SU-DHL-6 (cell line): ENCODE results near the gene GPR55.

Source experiments
- H2AFZ ChIP-seq: fragments of 200-600 bp; sonication (generic); 2 replicates; pipeline ENCODE4 v1.6.1; 2014; ENCODE audit warnings: low read depth, mild to moderate bottlenecking, moderate library complexity, mixed read lengths, antibody characterized with exemption, low read length; ENCODE audit not compliant: severe bottlenecking
- H3F3A ChIP-seq: fragments of 200-600 bp; shearing (Covaris generic); 2 replicates; pipeline ENCODE4 v1.6.0; 2016; ENCODE audit warnings: antibody characterized with exemption, mild to moderate bottlenecking; ENCODE audit not compliant: insufficient read depth
- H3K27ac ChIP-seq: fragments of 200-600 bp; sonication (generic); 2 replicates; pipeline ENCODE4 v1.5.1; 2016; ENCODE audit warnings: low read depth, mild to moderate bottlenecking, low read length, moderate library complexity, mixed read lengths
- H3K27me3 ChIP-seq: fragments of 200-600 bp; sonication (generic), shearing (Covaris generic); 2 replicates; pipeline ENCODE4 v1.6.0; 2014; ENCODE audit warnings: mild to moderate bottlenecking, low read length
- H3K36me3 ChIP-seq: fragments of 200-600 bp; sonication (generic); 2 replicates; pipeline ENCODE4 v1.6.1; 2014; ENCODE audit warnings: mild to moderate bottlenecking, low read length, mixed read lengths
- H3K4me2 ChIP-seq: fragments of 300-600, 200-600 bp; shearing (Covaris generic), sonication (generic); 2 replicates; pipeline ENCODE4 v1.6.0; 2014; ENCODE audit warnings: low read length, low read depth, mild to moderate bottlenecking; ENCODE audit not compliant: poor library complexity, severe bottlenecking
- H3K4me3 ChIP-seq: fragments of 200-600 bp; sonication (generic); 2 replicates; pipeline ENCODE4 v1.5.1; 2014; ENCODE audit warnings: antibody characterized with exemption, low read length, mild to moderate bottlenecking, mixed read lengths; ENCODE audit not compliant: insufficient read depth, poor library complexity, severe bottlenecking
- H3K79me2 ChIP-seq: fragments of 200-600 bp; sonication (generic); 2 replicates; pipeline ENCODE4 v1.6.1; 2014; ENCODE audit warnings: mild to moderate bottlenecking, low read length, moderate library complexity; ENCODE audit not compliant: insufficient read depth
- H3K9ac ChIP-seq: fragments of 200-600 bp; sonication (generic); 2 replicates; pipeline ENCODE4 v1.7.0; 2014; ENCODE audit warnings: mild to moderate bottlenecking, low read length
- H3K9me2 ChIP-seq: fragments of 200-600 bp; sonication (generic); replicated peaks from 2 replicates; pipeline ENCODE4 v1.6.1; 2014; ENCODE audit warnings: low read length; ENCODE audit not compliant: insufficient read depth
- H3K9me3 ChIP-seq: fragments of 200-600 bp; sonication (generic); 2 replicates; pipeline ENCODE4 v1.6.1; 2014; ENCODE audit warnings: low read length, mixed read lengths; ENCODE audit not compliant: insufficient read depth
- H4K20me1 ChIP-seq: fragments of 200-600 bp; sonication (generic); 2 replicates; pipeline ENCODE4 v1.6.1; 2014; ENCODE audit warnings: low read depth, mild to moderate bottlenecking, antibody characterized with exemption, low read length, moderate library complexity, mixed read lengths
- CTCF ChIP-seq: fragments of 200-600 bp; sonication (generic); IDR thresholded peaks from one replicate; pipeline ENCODE4 v1.5.1; 2017; ENCODE audit warnings: antibody characterized with exemption, mild to moderate bottlenecking, low read length, moderate library complexity; ENCODE audit not compliant: insufficient read depth, poor library complexity, severe bottlenecking
- EZH2phosphoT487 ChIP-seq: fragments of 200-600 bp; sonication (generic), shearing (Covaris generic); conservative IDR thresholded peaks from 2 replicates; pipeline ENCODE4 v1.6.1; 2018; ENCODE audit warnings: mild to moderate bottlenecking, antibody characterized with exemption, low read length, moderate library complexity, mixed read lengths

GPR55 gene

GRCh38 chr2:230861552-230862255, 63.3 kb downstream of the GPR55 start:
- H3F3A ChIP-seq: no peaks in the 10 kb centered on the region
- TF ChIP-seq EZH2phosphoT487: no peak
- TF ChIP-seq CTCF: no peak
- H4K20me1 ChIP-seq: no peaks in the 10 kb centered on the region
- no peak overlapping the region for H2AFZ ChIP-seq
- H3K9me3 ChIP-seq: no peaks in the 10 kb centered on the region
- H3K79me2 ChIP-seq: no peaks in the 10 kb centered on the region
- H3K27ac ChIP-seq: no peak overlapping the region
- H3K4me2 ChIP-seq: no peak overlapping the region
- no peak overlapping the region for H3K4me3 ChIP-seq
- no peaks in the 10 kb centered on the region for H3K9me2 ChIP-seq
- no peaks in the 10 kb centered on the region for H3K27me3 ChIP-seq
- no peaks in the 10 kb centered on the region for H3K36me3 ChIP-seq
- no peak overlapping the region for H3K9ac ChIP-seq
